Trophoblast cell (in vitro differentiated cells and primary cell): Measurements from ENCODE around the gene KAT2A.

Source experiments
- DNase-seq, 2 donors: peaks; one replicate each; pipeline ENCODE4 v3.0.0-alpha.2; 2016
- H2AFZ ChIP-seq: 2 replicates; pipeline ENCODE4 v1.6.1; 2013; ENCODE audit warnings: low read length, moderate library complexity, mild to moderate bottlenecking; ENCODE audit not compliant: insufficient read depth, poor library complexity
- H2AK5ac ChIP-seq: 2 replicates; pipeline ENCODE4 v1.6.1; 2013; ENCODE audit warnings: mild to moderate bottlenecking, low read length
- H2BK120ac ChIP-seq: 2 replicates; pipeline ENCODE4 v1.6.1; 2013; ENCODE audit warnings: low read length, mild to moderate bottlenecking, moderate library complexity; ENCODE audit not compliant: insufficient read depth, poor library complexity
- H2BK12ac ChIP-seq: 2 replicates; pipeline ENCODE4 v1.6.1; 2013; ENCODE audit warnings: mild to moderate bottlenecking, low read length, moderate library complexity
- H2BK5ac ChIP-seq: 2 replicates; pipeline ENCODE4 v1.6.1; 2013; ENCODE audit warnings: low read length, low read depth, moderate library complexity, mild to moderate bottlenecking; ENCODE audit not compliant: poor library complexity
- H3K14ac ChIP-seq: 2 replicates; pipeline ENCODE4 v1.6.1; 2013; ENCODE audit warnings: mild to moderate bottlenecking, low read length
- H3K18ac ChIP-seq: 2 replicates; pipeline ENCODE4 v1.6.1; 2013; ENCODE audit warnings: mild to moderate bottlenecking, low read length
- H3K23ac ChIP-seq: 2 replicates; pipeline ENCODE4 v1.6.1; 2013; ENCODE audit warnings: low read length
- H3K27ac ChIP-seq: 2 replicates; pipeline ENCODE4 v1.5.1; 2013; ENCODE audit warnings: low read depth, mild to moderate bottlenecking, inconsistent platforms, low read length, moderate library complexity
- H3K27me3 ChIP-seq: 2 replicates; pipeline ENCODE4 v1.6.1; 2013; ENCODE audit warnings: inconsistent platforms, mild to moderate bottlenecking, low read length, moderate library complexity; ENCODE audit not compliant: insufficient read depth
- H3K36me3 ChIP-seq, 2 experiments: 1 replicate in 1 of 2; 2 replicates in 1 of 2; pipeline ENCODE4 v1.6.1; 2013; ENCODE audit warnings: low read length in 2 of 2, mild to moderate bottlenecking in 2 of 2, moderate library complexity in 1 of 2; ENCODE audit not compliant: insufficient read depth in 2 of 2, control insufficient read depth in 1 of 2
- H3K4ac ChIP-seq: 2 replicates; pipeline ENCODE4 v1.6.1; 2013; ENCODE audit warnings: low read depth, mild to moderate bottlenecking, low read length, moderate library complexity
- H3K4me1 ChIP-seq, 2 experiments: 1 replicate in 1 of 2; 2 replicates in 1 of 2; pipeline ENCODE4 v1.6.1; 2013; ENCODE audit warnings: low read length in 2 of 2, mild to moderate bottlenecking in 2 of 2, moderate library complexity in 1 of 2; ENCODE audit not compliant: insufficient read depth in 2 of 2, control insufficient read depth in 1 of 2
- H3K4me2 ChIP-seq: 2 replicates; pipeline ENCODE4 v1.6.1; 2013; ENCODE audit warnings: inconsistent platforms, mild to moderate bottlenecking, low read length, moderate library complexity
- H3K4me3 ChIP-seq: 2 replicates; pipeline ENCODE4 v1.5.1; 2013; ENCODE audit warnings: mild to moderate bottlenecking, low read depth, low read length, inconsistent platforms
- H3K79me1 ChIP-seq: one replicate; pipeline ENCODE4 v1.6.1; 2013; ENCODE audit warnings: low read length
- H3K79me2 ChIP-seq: 2 replicates; pipeline ENCODE4 v1.6.1; 2013; ENCODE audit warnings: low read length, mild to moderate bottlenecking; ENCODE audit not compliant: control insufficient read depth, insufficient read depth, poor library complexity
- H3K9ac ChIP-seq: 2 replicates; pipeline ENCODE4 v1.6.1; 2013; ENCODE audit warnings: mild to moderate bottlenecking, low read length
- H3K9me3 ChIP-seq: 2 replicates; pipeline ENCODE4 v1.6.1; 2013; ENCODE audit warnings: low read depth, mild to moderate bottlenecking, control low read depth, inconsistent platforms, low read length; ENCODE audit not compliant: insufficient read depth
- H4K12ac ChIP-seq: 2 replicates; pipeline ENCODE4 v1.6.1; 2013; ENCODE audit warnings: low read depth, mild to moderate bottlenecking, low read length, moderate library complexity
- H4K8ac ChIP-seq: 2 replicates; pipeline ENCODE4 v1.6.1; 2013; ENCODE audit warnings: low read depth, mild to moderate bottlenecking, low read length, moderate library complexity
- H4K91ac ChIP-seq: one replicate; pipeline ENCODE4 v1.6.1; 2013; ENCODE audit warnings: low read depth, mild to moderate bottlenecking, low read length, moderate library complexity
- WGBS: extraction: QIAGEN DNeasy Blood & Tissue Kit; methylation state at CpG from one replicate; pipeline ENCODE4 v1.1.7; 2013; ENCODE audit warnings: missing lambda C conversion rate; ENCODE audit not compliant: insufficient read length, insufficient coverage; ENCODE audit errors: extremely low coverage; 5-methylcytosine and 5-hydroxymethylcytosine counted together

Gene KAT2A

DNA sequence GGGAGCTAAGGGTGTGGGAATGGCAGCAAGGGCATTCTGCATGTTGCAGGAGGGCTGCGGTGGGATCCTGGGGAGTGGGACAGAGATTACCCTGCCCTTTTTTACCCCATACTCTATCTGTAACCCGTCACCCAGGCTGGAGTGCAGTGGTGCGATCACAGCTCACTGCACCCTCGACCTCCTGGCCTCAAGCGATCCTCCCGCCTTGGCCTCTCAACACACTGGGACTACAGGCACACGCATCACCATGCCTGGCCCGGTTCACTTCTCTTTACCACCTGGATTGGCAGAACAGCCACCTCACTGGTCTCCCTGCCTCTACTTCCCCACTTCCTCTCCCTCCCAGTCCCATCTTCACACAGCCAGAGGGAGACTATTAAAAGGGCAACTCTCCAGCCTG is 32.4 kb downstream of the KAT2A start:
- no peak overlapping the region for H4K8ac ChIP-seq
- DNase-seq, result no peak
- H3K9me3 ChIP-seq, result peaks cover 2% of the 10 kb centered on the region
- H3K27ac ChIP-seq, result no peak overlapping the region
- no peak overlapping the region for H3K4me2 ChIP-seq
- H4K12ac ChIP-seq, result no peak overlapping the region
- no peaks in the 10 kb centered on the region for H3K36me3 ChIP-seq
- H2BK5ac ChIP-seq, result no peak overlapping the region
- no peaks in the 10 kb centered on the region for H3K79me1 ChIP-seq
- H3K4me1 ChIP-seq, result no peaks in the 10 kb centered on the region
- no CpG with 5 or more reads among the region's 8 CpGs for WGBS
- no peak overlapping the region for H3K23ac ChIP-seq
- no peak overlapping the region for H3K9ac ChIP-seq
- no peak overlapping the region for H2AFZ ChIP-seq
- H3K18ac ChIP-seq, result no peak overlapping the region
- no peak overlapping the region for H2BK120ac ChIP-seq
- H3K14ac ChIP-seq, result no peak overlapping the region
- H2BK12ac ChIP-seq, result no peak overlapping the region
- H3K79me2 ChIP-seq, result no peaks in the 10 kb centered on the region
- no peak overlapping the region for H3K4me3 ChIP-seq
- H2AK5ac ChIP-seq, result no peak overlapping the region
- no peak overlapping the region for H4K91ac ChIP-seq
- no peak overlapping the region for H3K4ac ChIP-seq
- no peaks in the 10 kb centered on the region for H3K27me3 ChIP-seq

DNA sequence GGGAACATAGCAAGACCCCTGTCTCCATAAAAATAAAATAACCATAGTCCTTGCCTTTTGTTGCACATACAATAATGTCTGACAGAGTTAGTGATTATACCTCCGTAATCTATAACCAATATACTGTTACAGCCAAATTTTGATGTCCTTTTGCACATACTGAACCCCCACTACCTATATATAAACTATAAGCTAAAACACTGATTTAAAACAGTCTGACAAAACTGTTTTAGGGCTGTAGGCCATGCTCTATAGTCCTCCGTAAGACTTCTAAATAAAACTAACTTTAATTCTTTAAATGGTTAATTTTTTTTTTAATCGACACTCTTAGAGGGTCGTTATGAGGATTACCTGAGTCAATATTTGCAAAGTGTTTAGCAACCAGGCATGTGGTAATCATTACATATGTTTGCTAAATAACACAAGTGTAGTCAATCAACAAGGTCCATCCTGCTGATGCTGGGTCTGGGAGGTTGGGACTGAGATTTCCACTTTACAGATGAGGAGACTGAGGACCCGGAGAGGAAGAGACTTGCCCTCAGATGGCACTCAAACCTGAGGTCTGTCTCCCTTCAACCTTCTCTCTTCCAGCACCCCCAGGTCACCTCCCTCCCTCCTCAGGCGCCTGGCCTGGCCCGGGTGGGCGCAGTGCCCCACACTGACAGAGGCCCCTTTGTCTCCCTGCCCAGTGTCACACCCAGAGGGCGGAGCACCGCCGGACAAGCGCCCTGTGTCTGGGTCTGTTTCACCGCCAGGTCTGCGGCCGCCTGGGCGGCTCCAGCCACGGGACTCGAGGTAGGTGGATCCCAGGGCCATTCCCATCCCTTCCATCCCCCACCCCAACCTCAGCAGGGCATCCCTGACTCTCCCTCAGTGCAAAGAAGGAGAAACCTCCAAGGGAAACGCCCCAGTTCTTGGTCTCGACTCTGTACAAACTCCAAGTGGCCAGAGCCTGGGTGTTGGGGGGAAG is 33.1 kb downstream of the KAT2A start:
- Histone ChIP-seq H3K4me3 (no peak overlapping the region), H2AFZ (no peak overlapping the region), H2BK12ac (no peak overlapping the region), H3K4ac (no peak overlapping the region), H4K91ac (no peak overlapping the region), H3K79me2 (no peaks in the 10 kb centered on the region), H3K27me3 (no peaks in the 10 kb centered on the region), H3K36me3 (no peaks in the 10 kb centered on the region), H2BK5ac (no peak overlapping the region), H4K8ac (no peak overlapping the region), H3K18ac (no peak overlapping the region), H2BK120ac (no peak overlapping the region), H3K9ac (no peak overlapping the region), H3K27ac (no peak overlapping the region), H3K23ac (no peak overlapping the region), H3K4me2 (no peak overlapping the region), H2AK5ac (no peak overlapping the region), H4K12ac (no peak overlapping the region), H3K4me1 (no peaks in the 10 kb centered on the region), H3K79me1 (no peaks in the 10 kb centered on the region), H3K14ac (no peak overlapping the region), H3K9me3 (peaks cover 2% of the 10 kb centered on the region)
- no peak for DNase-seq
- no CpG with 5 or more reads among the region's 20 CpGs for WGBS

DNA sequence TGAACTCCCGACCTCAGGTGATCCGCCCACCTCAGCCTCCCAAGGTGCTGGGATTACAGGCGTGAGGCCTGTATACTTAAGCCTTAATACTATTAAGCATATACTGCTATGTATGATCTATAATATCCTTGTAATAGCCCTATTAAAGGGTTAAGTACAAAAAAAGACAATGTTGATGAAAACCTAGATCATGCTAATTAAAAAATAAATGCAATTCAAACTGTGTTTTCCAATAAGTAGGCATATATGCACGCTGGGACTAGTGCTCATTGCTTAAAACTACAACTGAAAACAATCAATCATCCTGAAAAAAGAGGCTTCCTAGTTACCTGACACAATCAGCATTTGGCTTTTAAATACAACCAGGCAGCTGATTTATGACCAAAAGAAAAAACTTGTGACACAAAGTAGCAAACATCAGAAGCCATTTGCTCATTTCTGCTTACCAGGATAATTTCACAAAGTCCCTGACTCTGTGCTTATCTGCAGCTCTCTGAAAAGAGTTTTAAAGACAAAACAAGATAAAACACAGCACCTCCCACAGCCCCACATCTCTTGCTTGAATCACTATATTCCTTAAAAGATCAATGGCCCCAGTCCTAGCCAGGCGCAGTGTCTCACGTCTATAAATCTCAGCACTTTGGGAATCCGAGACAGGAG is 34.0 kb downstream of the KAT2A start:
- H3K4me2 ChIP-seq, result no peak overlapping the region
- H2BK120ac ChIP-seq, result no peak overlapping the region
- no peak overlapping the region for H3K27ac ChIP-seq
- H4K91ac ChIP-seq, result no peak overlapping the region
- no peak overlapping the region for H3K9ac ChIP-seq
- H3K18ac ChIP-seq, result no peak overlapping the region
- H2BK5ac ChIP-seq, result no peak overlapping the region
- no peak overlapping the region for H2AFZ ChIP-seq
- no peaks in the 10 kb centered on the region for H3K4me1 ChIP-seq
- no peak overlapping the region for H3K4ac ChIP-seq
- no peaks in the 10 kb centered on the region for H3K36me3 ChIP-seq
- WGBS, result no CpG with 5 or more reads among the region's 7 CpGs
- peaks cover 2% of the 10 kb centered on the region for H3K9me3 ChIP-seq
- H3K79me1 ChIP-seq, result no peaks in the 10 kb centered on the region
- no peak for DNase-seq
- H4K8ac ChIP-seq, result no peak overlapping the region
- no peak overlapping the region for H3K14ac ChIP-seq
- no peaks in the 10 kb centered on the region for H3K27me3 ChIP-seq
- no peak overlapping the region for H4K12ac ChIP-seq
- H3K23ac ChIP-seq, result no peak overlapping the region
- H2BK12ac ChIP-seq, result no peak overlapping the region
- H3K4me3 ChIP-seq, result no peak overlapping the region
- no peaks in the 10 kb centered on the region for H3K79me2 ChIP-seq
- no peak overlapping the region for H2AK5ac ChIP-seq

DNA sequence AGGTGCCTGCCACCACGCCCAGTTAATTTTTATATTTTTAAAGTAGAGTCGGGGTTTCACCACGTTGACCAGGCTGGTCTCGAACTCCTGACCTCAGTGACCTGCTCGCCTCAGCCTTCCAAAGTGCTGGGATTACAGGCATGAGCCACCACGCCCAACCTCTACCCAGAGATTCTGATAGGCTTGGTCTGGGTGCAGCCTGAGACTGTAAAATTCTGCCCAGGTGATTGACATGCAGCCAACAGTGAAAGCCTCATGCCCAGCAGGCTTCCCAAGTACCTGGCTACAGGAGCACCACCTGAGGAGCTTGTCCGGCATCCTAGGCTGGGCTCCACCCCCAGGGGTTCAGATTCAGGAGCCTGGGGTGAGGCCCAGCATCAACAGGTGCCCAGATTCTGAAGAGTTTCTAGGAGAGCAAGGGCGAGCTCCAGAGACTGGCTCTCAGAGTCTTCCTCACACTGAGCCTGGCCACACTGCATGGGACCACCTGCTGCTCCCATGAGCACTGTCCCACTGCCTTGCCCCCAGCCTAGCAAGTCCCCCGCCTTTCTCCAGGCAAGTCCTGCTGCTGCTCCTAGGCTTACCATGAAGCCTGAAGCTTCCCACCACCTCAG is 39.5 kb downstream of the KAT2A start:
- Histone ChIP-seq H3K4me3 (no peak overlapping the region), H3K9me3 (no peaks in the 10 kb centered on the region), H2BK120ac (no peak overlapping the region), H2AFZ (no peak overlapping the region), H2AK5ac (no peak overlapping the region), H4K8ac (no peak overlapping the region), H3K27ac (no peak overlapping the region), H3K79me2 (no peaks in the 10 kb centered on the region), H2BK12ac (no peak overlapping the region), H3K27me3 (no peaks in the 10 kb centered on the region), H3K36me3 (no peaks in the 10 kb centered on the region), H4K91ac (no peak overlapping the region), H3K9ac (no peak overlapping the region), H3K4me2 (no peak overlapping the region), H2BK5ac (no peak overlapping the region), H3K18ac (no peak overlapping the region), H3K4ac (no peak overlapping the region), H3K23ac (no peak overlapping the region), H3K4me1 (no peaks in the 10 kb centered on the region), H3K79me1 (no peaks in the 10 kb centered on the region), H3K14ac (no peak overlapping the region), H4K12ac (no peak overlapping the region)
- no peak for DNase-seq
- no CpG with 5 or more reads among the region's 9 CpGs for WGBS
